NCI-H2029 (cell line): ENCODE results near the gene SPRED3.
"Not testable (repeated sequence)": the region's sequence is repeated elsewhere in the genome, so short reads cannot be mapped to it uniquely, and the experiment has no call there.

ENCODE experiments used
- DNase-seq: peaks from one replicate; lab custom pipeline; 2025; lab: John Stamatoyannopoulos, UW

The SPRED3 gene

GRCh38 chr19:38417544-38418506 is 29.3 kb downstream of the SPRED3 start:
- peak; percentile 6 for DNase-seq

GRCh38 chr19:38420935-38421334 is 32.4 kb downstream of the SPRED3 start:
- no peak for DNase-seq

- no peak for DNase-seq
These were observed 33.4 kb downstream of the SPRED3 start for GRCh38 chr19:38421856-38422255.

- no peak for DNase-seq
These were observed 33.9 kb downstream of the SPRED3 start for GRCh38 chr19:38422438-38422837.

DNA sequence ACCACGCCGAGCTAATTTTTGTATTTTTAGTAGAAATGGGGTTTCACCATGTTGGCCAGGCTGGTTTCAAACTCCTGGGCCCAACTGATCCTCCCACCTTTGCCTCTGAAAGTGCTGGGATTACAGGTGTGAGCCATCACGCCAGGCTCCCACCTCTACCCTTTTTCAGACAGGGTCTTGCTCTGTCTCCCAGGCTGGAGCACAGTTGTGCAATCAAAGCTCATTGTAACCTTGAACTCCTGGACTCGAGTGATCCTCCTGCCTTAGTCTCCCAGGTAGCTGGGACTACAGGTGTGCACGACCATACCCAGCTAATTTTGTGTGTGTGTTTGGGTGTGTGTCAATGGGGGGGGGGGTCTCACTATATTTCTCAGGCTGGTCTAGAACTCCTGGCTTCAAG is 35.8 kb downstream of the SPRED3 start:
- no peak for DNase-seq

- DNase-seq: no peak
These were observed 36.8 kb downstream of the SPRED3 start for GRCh38 chr19:38425222-38425809.

DNA sequence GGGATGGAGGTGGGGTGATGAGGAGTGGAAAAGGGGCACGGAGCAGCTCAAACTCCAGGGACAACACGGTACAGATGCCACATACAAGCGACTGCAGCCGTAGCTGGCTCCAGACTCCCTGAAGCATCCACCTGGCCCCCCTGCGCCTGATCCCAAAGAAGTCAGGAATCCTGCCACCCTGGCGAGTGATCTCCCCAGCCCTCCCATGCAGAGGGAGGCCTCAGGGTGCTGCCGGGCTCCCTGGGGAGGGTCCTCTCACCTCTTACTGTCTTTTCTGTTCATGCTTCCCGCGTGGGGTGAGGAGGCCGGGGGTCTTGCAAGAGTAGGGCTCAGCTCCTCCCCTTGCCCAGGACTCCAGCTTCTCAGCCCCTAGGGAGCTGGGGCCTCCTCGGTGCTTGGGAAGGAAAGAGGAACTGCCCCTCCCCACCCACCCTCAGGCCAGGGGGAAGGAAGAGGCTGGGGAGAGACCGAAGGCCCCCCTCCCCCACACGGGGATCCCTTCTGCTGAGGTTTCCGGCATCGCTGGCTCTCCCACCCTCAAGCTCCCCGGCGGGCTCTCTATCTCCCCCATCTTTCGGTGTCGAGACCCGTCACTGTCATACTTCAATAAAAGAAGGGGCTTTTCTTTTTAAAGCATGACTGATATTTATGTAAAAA is 37.4 kb downstream of the SPRED3 start, which contains the start of gene RASGRP4:
Gene RASGRP4, minus strand, starts transcription at position 410 of the 657 bp plus-strand sequence. Its CDS starts 128 bp downstream, at position 282.
- DNase-seq: no peak

GRCh38 chr19:38427035-38427677 is 38.7 kb downstream of the SPRED3 start:
- not testable (repeated sequence) for DNase-seq

- no peak for DNase-seq
These were observed 40.7 kb downstream of the SPRED3 start for GRCh38 chr19:38429055-38429810.

- DNase-seq: no peak
These were observed 41.3 kb downstream of the SPRED3 start for GRCh38 chr19:38429811-38430156.

DNA sequence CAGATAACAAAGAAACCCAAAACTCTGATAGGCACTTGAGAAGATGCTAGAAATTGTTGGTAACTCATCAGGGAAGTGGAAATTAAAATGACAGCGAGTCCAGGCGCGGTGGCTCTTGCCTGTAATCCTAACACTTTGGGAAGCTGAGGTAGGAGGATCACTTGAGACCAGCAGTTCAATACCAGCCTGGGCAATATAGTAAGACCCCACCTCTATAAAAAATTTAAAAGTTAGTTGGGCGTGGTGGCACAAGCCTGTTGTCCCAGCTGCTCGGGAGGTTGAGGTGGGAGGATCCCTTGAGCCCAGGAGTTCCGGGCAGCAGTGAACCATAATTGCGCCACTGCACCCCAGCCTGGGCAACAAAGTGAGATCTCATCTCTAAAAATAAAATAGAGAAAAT is 42.4 kb downstream of the SPRED3 start:
- no peak for DNase-seq

DNA sequence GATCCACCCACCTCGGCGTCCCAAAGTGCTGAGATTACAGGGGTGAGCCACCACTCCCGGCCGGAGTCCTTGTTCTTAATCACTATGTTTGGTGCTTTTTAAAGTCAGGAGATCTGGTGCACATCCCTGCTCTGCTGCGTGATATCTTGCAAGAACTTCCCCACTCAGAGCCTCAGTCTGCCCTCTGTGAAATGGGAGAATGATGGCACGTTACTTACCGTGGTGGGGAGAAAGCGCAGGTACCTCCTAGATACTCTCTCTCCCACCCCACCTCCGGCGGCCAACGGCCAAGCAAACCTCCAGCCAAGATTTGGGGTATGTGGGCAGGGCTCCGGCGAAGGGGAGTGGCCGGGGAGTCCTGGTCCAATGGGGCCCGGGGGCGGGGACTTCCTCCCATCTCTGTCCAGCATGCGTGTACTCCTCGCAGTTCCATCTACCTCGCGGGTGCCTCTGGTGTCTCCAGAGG is 44.8 kb downstream of the SPRED3 start, which contains the start of gene RYR1:
Gene RYR1, plus strand, starts transcription at position 424 of the 466 bp plus-strand sequence. CDS start 139 bp downstream, outside the sequence.
- no peak for DNase-seq

DNA sequence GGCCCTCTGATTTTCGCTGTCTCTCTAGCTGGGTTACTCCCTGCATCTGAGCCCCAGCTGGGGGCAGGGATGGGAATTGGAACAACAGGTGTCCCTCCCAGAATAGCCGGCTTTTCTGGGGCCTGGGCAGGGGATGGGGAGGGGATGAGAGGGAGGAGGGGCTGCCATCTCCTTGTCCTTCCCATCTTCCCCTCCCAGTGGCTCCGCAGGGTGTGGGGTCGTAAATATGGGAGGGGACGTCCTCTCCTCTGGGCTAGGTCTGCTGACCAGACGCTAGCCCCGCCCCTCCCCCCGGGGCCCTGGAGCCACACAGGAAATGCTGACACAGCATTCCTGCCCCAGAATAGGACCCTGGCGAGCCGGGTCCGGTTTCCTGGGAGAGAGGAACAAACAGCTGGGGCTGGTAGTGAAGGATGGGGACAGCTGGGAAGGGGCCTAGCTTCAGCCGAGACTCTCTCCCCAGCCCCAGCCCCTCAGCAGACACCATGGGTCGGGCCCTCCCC is 46.1 kb downstream of the SPRED3 start:
- DNase-seq: no peak

DNA sequence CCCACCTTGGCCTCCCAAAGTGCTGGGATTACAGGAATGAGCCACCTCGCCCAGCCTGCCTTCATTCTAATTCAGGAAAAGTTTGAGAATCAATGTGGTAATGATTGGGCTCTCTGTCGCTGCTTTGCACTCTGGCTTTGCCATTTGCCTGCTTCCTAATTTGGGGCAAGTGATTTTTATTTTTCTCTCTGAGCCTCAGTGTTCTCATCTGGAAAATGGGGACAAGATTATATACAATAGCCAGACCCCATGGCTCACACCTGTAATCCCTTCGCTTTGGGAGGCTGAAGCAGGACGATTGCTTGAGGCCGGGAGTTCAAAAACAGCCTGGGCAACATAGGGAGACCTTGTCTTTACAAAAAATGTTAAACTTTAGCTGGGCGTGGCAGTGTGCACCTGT is 48.8 kb downstream of the SPRED3 start:
- no peak for DNase-seq

DNA sequence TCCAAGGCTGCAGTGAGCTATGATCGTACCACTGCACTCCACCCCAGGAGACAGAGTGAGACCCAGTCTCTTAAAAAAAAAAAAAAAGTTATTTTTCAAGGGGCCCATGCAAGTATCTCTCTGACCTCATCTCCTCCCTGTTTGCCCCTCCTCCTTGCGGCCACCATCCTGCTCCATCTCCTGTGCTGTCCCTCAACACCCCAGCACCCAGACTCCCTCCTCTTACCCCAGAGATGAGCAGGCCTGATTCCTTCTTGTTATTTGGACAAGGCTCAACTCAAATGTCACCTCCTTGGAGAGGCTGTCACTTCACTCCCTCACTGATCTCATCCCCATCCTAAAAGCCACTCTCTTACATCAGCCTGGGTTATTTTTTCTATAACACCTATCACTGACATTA is 49.4 kb downstream of the SPRED3 start:
- no peak for DNase-seq

DNA sequence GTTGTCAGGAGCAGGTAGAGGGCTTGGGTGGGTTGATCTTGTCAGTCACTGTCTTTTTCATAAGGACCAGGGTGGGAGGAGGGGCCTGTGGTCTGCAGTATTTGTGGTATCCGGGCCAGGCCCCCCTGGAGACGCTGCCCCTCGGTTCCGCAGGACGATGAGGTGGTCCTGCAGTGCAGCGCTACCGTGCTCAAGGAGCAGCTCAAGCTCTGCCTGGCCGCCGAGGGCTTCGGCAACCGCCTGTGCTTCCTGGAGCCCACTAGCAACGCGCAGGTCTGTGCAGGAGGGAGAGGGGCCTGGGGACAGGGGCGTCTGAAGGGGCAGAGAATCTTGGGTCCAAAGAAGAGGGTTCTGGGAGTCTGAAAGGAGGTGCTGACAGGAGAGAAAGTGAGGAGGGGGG is 52.1 kb downstream of the SPRED3 start:
- no peak for DNase-seq

GRCh38 chr19:38441657-38442348 is 53.3 kb downstream of the SPRED3 start:
- DNase-seq: no peak

- DNase-seq: no peak
These were observed 54.2 kb downstream of the SPRED3 start for GRCh38 chr19:38442736-38443135.

DNA sequence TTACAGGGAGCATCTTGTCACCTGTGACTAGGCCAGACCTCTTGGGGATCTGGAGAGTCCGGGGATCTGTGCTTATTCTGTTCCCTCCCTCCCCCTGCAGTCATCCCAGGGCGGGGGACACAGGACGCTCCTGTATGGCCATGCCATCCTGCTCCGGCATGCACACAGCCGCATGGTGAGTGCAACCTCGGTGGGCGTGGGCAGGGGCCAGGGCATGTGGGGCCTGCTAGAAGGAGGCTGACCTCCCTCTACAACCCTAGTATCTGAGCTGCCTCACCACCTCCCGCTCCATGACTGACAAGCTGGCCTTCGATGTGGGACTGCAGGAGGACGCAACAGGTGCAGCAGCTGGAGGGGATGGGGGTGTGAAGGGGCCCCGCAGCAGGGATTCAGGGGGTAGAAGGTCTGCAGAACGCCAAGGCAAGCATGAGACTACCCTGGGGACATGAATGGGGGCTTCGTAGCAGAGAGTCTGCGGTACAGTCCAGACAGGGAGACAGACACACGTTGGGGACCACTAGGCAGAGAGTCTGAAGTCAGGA is 55.0 kb downstream of the SPRED3 start:
- DNase-seq: no peak

- no peak for DNase-seq
These were observed 55.5 kb downstream of the SPRED3 start for GRCh38 chr19:38444026-38444425.
